Measurements from ENCODE around the gene SPRR1B.

GRCh38 chr1:153032677-153033308, 1.8 kb downstream of the SPRR1B start:
- TF ChIP-seq CTCF (IDR thresholded peaks at IDR 0.05; ENCODE audit: insufficient read depth, low read length) (no peak), POLR2AphosphoS5 (IDR thresholded peaks at IDR 0.05; ENCODE audit: low read depth) (no peak), GABPA (IDR thresholded peaks at IDR 0.05; ENCODE audit: low read depth) (no peak)
